GM23248 (cell line): ENCODE data around the gene HMGN2. TPM values are rescaled to one million over a fixed set of nuclear protein-coding genes. Genes with fewer than 3 reads are reported as not detected.

Experiments used
- DNase-seq: peaks from one replicate; pipeline ENCODE4 v3.0.0-alpha.2; 2015
- H2AFZ ChIP-seq: fragments of 200-600 bp; sonication (generic); 2 replicates; pipeline ENCODE4 v1.6.1; 2016; ENCODE audit warnings: antibody characterized with exemption
- H3F3A ChIP-seq: fragments of 200-600 bp; sonication (generic); 2 replicates; pipeline ENCODE4 v1.6.1; 2016; ENCODE audit warnings: mild to moderate bottlenecking, antibody characterized with exemption, mixed run types; ENCODE audit not compliant: insufficient read depth
- H3K27ac ChIP-seq: fragments of 200-600 bp; sonication (generic); 2 replicates; pipeline ENCODE4 v1.5.1; 2016; ENCODE audit warnings: mild to moderate bottlenecking
- H3K27me3 ChIP-seq: fragments of 200-600 bp; sonication (generic); replicated peaks from 2 replicates; pipeline ENCODE4 v1.6.1; 2016; ENCODE audit warnings: mild to moderate bottlenecking; ENCODE audit not compliant: insufficient read depth
- H3K36me3 ChIP-seq: fragments of 200-600 bp; sonication (generic); 2 replicates; pipeline ENCODE4 v1.6.1; 2016; ENCODE audit warnings: low read depth, mild to moderate bottlenecking
- H3K4me1 ChIP-seq: fragments of 200-600 bp; sonication (generic); 2 replicates; pipeline ENCODE4 v1.6.1; 2016; ENCODE audit warnings: mild to moderate bottlenecking; ENCODE audit not compliant: insufficient read depth
- H3K4me2 ChIP-seq: fragments of 200-600 bp; sonication (generic); one replicate; pipeline ENCODE4 v1.6.1; 2016; ENCODE audit warnings: mild to moderate bottlenecking; ENCODE audit not compliant: unreplicated experiment
- H3K4me3 ChIP-seq: fragments of 200-600 bp; sonication (generic); 2 replicates; pipeline ENCODE4 v1.5.1; 2016; ENCODE audit warnings: mild to moderate bottlenecking
- H3K79me2 ChIP-seq: fragments of 200-600 bp; sonication (generic); 2 replicates; pipeline ENCODE4 v1.6.1; 2016; ENCODE audit warnings: mild to moderate bottlenecking; ENCODE audit not compliant: insufficient read depth
- H3K9ac ChIP-seq: fragments of 200-600 bp; sonication (generic); 2 replicates; pipeline ENCODE4 v1.6.1; 2016; ENCODE audit warnings: mild to moderate bottlenecking
- H3K9me2 ChIP-seq: fragments of 200-600 bp; sonication (generic); 2 replicates; pipeline ENCODE4 v1.6.1; 2016; ENCODE audit warnings: mixed run types, mild to moderate bottlenecking, moderate library complexity; ENCODE audit not compliant: insufficient read depth
- H3K9me3 ChIP-seq: fragments of 200-600 bp; sonication (generic); one replicate; pipeline ENCODE4 v1.6.1; 2017; ENCODE audit warnings: low read depth
- H4K20me1 ChIP-seq: fragments of 200-600 bp; sonication (generic); 2 replicates; pipeline ENCODE4 v1.6.0; 2016; ENCODE audit not compliant: insufficient read depth
- EZH2 ChIP-seq: fragments of 200-600 bp; sonication (generic); IDR thresholded peaks from 2 replicates; pipeline ENCODE4 v1.6.1; 2018; ENCODE audit warnings: antibody characterized with exemption, mild to moderate bottlenecking; ENCODE audit not compliant: insufficient read depth, poor library complexity, severe bottlenecking
- EZH2phosphoT487 ChIP-seq: fragments of 200-600 bp; sonication (generic); IDR thresholded peaks from 2 replicates; pipeline ENCODE4 v1.6.1; 2018; ENCODE audit warnings: antibody characterized with exemption, moderate library complexity, mild to moderate bottlenecking, low read depth; ENCODE audit not compliant: insufficient read depth
- WGBS, 2 experiments: methylation state at CpG; one replicate each; pipeline ENCODE4 v1.1.6; 2015 to 2017; ENCODE audit warnings: low lambda C conversion rate in 2 of 2, low coverage in 1 of 2; ENCODE audit errors: missing lambda C conversion rate in 2 of 2; 5-methylcytosine and 5-hydroxymethylcytosine counted together
- in situ Hi-C: fragments of 300-500 bp; cut with MboI; formaldehyde crosslinking; loops from 2 replicates; pipeline ENCODE4 v1.15.0; 2020
- polyA plus RNA-seq: library from polyadenylated mRNA; unstranded; fragments of >200 nt; fragmentation: Nextera tagmentation; extraction: Ambion mirVana; gene quantifications from 2 replicates; pipeline ENCODE4 v1.2.1, GENCODE V29; 2016
- total RNA-seq: library from RNA; depleted of rRNA; stranded (reverse); fragments of >200 nt; shearing (Covaris generic); gene quantifications from 2 replicates; pipeline ENCODE4 v1.2.3, GENCODE V29; 2014

HMGN2 gene
- total and polyA plus RNA-seq, 2 experiments from 2014 or later: 216 to 669 TPM

GRCh38 chr1:26452459-26453183 is 19.6 kb upstream of the HMGN2 start:
- no peak for TF ChIP-seq EZH2phosphoT487
- H3K79me2 ChIP-seq: no peaks in the 10 kb centered on the region
- no peak overlapping the region for H3K9ac ChIP-seq
- no peaks in the 10 kb centered on the region for H3K9me2 ChIP-seq
- H3K27ac ChIP-seq: no peak overlapping the region
- no peak overlapping the region for H3K4me3 ChIP-seq
- WGBS, 2 experiments: 96 to 97% methylated on average over 5 of the region's 5 CpGs
- no peaks in the 10 kb centered on the region for H3K9me3 ChIP-seq
- H3K4me2 ChIP-seq: no peak overlapping the region
- no peak overlapping the region for H2AFZ ChIP-seq
- in situ Hi-C loops: no loop called here
- H3K4me1 ChIP-seq: no peaks in the 10 kb centered on the region
- no peaks in the 10 kb centered on the region for H3F3A ChIP-seq
- peaks cover 36% of the 10 kb centered on the region for H3K36me3 ChIP-seq
- H3K27me3 ChIP-seq: no peaks in the 10 kb centered on the region
- no peak for DNase-seq
- H4K20me1 ChIP-seq: no peaks in the 10 kb centered on the region

- no peak for TF ChIP-seq EZH2phosphoT487
- no peak for TF ChIP-seq EZH2
- H3K9me3 ChIP-seq: no peaks in the 10 kb centered on the region
- peaks cover 53% of the 10 kb centered on the region; the same call in 1 of the 2 replicates for H3K36me3 ChIP-seq
- H4K20me1 ChIP-seq: no peaks in the 10 kb centered on the region
- no peak overlapping the region for H3K27ac ChIP-seq
- H2AFZ ChIP-seq: no peak overlapping the region
- no peaks in the 10 kb centered on the region for H3K9me2 ChIP-seq
- no peaks in the 10 kb centered on the region; the same call in 1 of the 2 replicates for H3F3A ChIP-seq
- DNase-seq: no peak
- H3K27me3 ChIP-seq: no peaks in the 10 kb centered on the region
- H3K4me1 ChIP-seq: no peaks in the 10 kb centered on the region
- H3K9ac ChIP-seq: no peak overlapping the region
- H3K79me2 ChIP-seq: no peaks in the 10 kb centered on the region
- H3K4me3 ChIP-seq: no peak overlapping the region
- 92 to 95% methylated on average over 1 of the region's 1 CpG for WGBS, 2 experiments
- in situ Hi-C loops: no loop called here
- H3K4me2 ChIP-seq: no peak overlapping the region
These were observed 13.1 kb upstream of the HMGN2 start for GRCh38 chr1:26459148-26459547.

- in situ Hi-C loops: no loop called here
- Histone ChIP-seq H3K4me2 (no peak overlapping the region), H3K27ac (no peak overlapping the region), H3K9me3 (no peaks in the 10 kb centered on the region), H2AFZ (no peak overlapping the region), H3K9me2 (no peaks in the 10 kb centered on the region), H3K4me3 (no peak overlapping the region), H3K36me3 (peaks cover 56% of the 10 kb centered on the region; the same call in 1 of the 2 replicates), H3K27me3 (no peaks in the 10 kb centered on the region), H4K20me1 (no peaks in the 10 kb centered on the region), H3F3A (no peaks in the 10 kb centered on the region; the same call in 1 of the 2 replicates), H3K4me1 (no peaks in the 10 kb centered on the region), H3K9ac (no peak overlapping the region), H3K79me2 (no peaks in the 10 kb centered on the region)
- TF ChIP-seq EZH2 (no peak), EZH2phosphoT487 (no peak)
- no peak for DNase-seq
- 69 to 72% methylated on average over 3 of the region's 3 CpGs for WGBS, 2 experiments
These were observed 12.6 kb upstream of the HMGN2 start for GRCh38 chr1:26459573-26460031.

- H4K20me1 ChIP-seq: 0 out of 2 replicates have a peak, but pooled peaks cover 8% of the 10 kb centered on the region
- in situ Hi-C loops: no loop called here
- peaks cover 22% of the 10 kb centered on the region for H3K36me3 ChIP-seq
These were observed 3.3 kb upstream of the HMGN2 start for GRCh38 chr1:26468911-26469310.

More at GRCh38 chr1:26468911-26469310, 3.3 kb upstream of the HMGN2 start:
- Histone ChIP-seq H3K4me1 (peaks cover 10% of the 10 kb centered on the region), H3K9ac (no peak overlapping the region), H3K9me2 (no peaks in the 10 kb centered on the region), H3K79me2 (peaks cover 9% of the 10 kb centered on the region), H3K4me2 (no peak overlapping the region), H3K27me3 (no peaks in the 10 kb centered on the region), H2AFZ (no peak overlapping the region), H3F3A (peaks cover 19% of the 10 kb centered on the region), H3K9me3 (no peaks in the 10 kb centered on the region), H3K27ac (no peak overlapping the region), H3K4me3 (no peak overlapping the region)
- WGBS, 2 experiments: 42 to 52% methylated on average over 10 of the region's 10 CpGs
- DNase-seq: no peak
- no peak for TF ChIP-seq EZH2
- no peak for TF ChIP-seq EZH2phosphoT487
